ENCODE data around the gene IER3.
"Not testable (repeated sequence)": the region's sequence is repeated elsewhere in the genome, so short reads cannot be mapped to it uniquely, and the experiment has no call there.

Gene IER3

DNA sequence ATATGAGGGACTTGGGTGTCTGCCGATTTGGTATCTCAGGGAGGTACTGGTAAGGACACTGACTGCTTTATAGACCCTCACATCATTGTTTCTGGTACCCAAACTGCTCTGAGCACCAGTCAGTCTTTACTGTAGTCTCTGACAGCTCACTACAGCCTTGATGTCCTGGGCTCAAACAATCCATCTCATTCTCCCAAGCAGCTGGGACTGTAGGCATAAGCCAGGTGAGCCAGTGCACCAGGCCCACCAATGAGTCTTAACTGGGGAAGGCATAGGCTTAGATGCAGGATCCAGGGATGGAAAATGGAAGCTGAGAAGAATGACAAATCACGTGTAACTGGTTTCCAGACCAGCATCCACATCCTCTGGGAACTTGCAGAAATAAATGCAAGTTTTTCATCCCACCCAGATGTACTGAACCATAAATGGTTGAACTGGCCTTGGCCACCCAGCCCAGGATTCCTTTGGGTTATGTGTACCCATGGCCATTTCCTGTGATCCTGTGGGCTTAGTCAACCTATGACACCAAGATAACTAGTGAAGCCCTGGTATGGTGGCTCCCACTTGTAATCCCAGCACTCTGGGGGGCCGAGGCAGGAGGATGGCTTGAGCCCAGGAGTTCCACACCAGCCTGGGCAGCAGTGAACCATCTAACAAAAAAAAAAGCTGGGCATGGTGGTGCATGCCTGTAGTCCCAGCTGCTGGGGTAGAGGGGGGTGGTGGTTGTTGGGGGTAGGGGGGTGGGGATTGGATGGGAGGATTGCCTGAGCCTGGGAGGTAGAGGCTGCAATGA lies 18.4 kb downstream of the IER3 start:
- in situ Hi-C loops (cut with MboI; ENCODE audit: low sequenced_read_pairs), result no loop called here

DNA sequence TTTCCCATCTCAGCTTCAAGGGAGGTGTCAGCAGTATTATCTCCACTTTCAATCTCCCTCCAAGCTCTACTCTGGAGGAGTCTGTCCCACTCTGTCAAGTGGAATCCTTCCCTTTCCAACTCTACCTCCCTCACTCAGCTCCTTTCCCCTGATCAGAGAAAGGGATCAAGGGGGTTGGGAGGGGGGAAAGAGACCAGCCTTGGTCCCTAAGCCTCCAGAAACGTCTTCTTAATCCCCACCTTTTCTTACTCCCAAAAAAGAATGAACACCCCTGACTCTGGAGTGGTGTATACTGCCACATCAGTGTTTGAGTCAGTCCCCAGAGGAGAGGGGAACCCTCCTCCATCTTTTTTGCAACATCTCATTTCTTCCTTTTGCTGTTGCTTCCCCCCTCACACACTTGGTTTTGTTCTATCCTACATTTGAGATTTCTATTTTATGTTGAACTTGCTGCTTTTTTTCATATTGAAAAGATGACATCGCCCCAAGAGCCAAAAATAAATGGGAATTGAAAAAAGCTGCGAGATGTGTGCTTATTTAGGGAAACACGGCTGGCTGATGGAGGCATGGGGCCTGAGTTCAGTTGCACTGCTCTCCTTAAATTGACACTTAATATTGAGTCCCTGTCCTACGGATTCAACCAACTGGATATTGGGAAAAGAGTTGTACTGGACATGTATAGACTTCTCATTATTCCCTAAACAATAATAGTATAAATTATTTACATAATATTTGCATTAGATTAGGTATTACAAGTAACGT lies 19.3 kb downstream of the IER3 start:
- in situ Hi-C loops (cut with MboI; ENCODE audit: low sequenced_read_pairs), result no loop called here

DNA sequence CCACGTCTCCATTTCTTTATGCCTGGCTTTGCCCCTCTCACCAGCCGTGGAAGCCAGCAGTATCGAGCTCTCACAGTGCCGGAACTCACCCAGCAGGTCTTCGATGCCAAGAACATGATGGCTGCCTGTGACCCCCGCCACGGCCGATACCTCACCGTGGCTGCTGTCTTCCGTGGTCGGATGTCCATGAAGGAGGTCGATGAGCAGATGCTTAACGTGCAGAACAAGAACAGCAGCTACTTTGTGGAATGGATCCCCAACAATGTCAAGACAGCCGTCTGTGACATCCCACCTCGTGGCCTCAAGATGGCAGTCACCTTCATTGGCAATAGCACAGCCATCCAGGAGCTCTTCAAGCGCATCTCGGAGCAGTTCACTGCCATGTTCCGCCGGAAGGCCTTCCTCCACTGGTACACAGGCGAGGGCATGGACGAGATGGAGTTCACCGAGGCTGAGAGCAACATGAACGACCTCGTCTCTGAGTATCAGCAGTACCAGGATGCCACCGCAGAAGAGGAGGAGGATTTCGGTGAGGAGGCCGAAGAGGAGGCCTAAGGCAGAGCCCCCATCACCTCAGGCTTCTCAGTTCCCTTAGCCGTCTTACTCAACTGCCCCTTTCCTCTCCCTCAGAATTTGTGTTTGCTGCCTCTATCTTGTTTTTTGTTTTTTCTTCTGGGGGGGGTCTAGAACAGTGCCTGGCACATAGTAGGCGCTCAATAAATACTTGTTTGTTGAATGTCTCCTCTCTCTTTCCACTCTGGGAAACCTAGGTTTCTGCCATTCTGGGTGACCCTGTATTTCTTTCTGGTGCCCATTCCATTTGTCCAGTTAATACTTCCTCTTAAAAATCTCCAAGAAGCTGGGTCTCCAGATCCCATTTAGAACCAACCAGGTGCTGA lies 20.3 kb downstream of the IER3 start:
- in situ Hi-C loops (cut with MboI; ENCODE audit: low sequenced_read_pairs), result not testable (repeated sequence)

DNA sequence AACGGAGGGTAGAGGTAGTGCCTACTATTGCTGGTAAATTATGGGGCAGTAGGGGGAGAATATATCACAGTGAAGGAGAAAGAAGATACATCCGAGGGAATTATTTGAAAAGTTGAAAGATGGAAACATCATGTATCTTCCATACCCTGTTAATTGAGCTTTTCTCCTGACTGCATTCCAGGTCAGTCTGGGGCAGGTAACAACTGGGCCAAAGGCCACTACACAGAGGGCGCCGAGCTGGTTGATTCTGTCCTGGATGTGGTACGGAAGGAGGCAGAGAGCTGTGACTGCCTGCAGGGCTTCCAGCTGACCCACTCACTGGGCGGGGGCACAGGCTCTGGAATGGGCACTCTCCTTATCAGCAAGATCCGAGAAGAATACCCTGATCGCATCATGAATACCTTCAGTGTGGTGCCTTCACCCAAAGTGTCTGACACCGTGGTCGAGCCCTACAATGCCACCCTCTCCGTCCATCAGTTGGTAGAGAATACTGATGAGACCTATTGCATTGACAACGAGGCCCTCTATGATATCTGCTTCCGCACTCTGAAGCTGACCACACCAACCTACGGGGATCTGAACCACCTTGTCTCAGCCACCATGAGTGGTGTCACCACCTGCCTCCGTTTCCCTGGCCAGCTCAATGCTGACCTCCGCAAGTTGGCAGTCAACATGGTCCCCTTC lies 21.0 kb downstream of the IER3 start:
- in situ Hi-C loops (cut with MboI; ENCODE audit: low sequenced_read_pairs), result not testable (repeated sequence)

DNA sequence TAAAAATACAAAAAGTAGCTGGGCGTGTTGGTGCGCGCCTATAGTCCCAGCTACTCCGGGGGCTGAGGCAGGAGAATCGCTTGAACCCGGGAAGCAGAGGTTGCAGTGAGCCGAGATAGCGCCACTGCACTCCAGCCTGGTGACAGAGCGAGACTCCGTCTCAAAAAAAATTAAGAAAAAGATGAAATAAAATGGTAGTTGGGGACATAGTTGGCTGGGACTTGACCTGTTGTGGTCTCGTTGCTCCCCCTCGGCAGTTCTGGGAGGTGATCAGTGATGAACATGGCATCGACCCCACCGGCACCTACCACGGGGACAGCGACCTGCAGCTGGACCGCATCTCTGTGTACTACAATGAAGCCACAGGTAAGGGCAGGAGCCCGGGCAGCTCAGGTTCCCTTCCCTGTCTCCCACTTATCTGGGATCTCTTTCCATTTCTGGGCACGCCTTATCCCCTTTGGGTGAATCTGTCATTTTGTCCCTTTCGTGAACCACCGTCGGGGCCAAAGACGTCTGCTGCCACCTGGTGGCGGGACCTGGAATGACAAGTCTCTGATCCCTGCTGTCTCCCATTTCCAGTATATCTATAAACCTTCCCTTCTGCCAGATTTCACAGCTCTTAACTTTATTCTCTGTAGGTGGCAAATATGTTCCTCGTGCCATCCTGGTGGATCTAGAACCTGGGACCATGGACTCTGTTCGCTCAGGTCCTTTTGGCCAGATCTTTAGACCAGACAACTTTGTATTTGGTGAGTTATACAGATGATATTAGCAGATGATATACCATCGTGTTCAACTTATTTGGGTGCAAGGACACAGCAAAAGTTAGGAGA lies 21.9 kb downstream of the IER3 start:
- in situ Hi-C loops (cut with MboI; ENCODE audit: low sequenced_read_pairs), result no loop called here

DNA sequence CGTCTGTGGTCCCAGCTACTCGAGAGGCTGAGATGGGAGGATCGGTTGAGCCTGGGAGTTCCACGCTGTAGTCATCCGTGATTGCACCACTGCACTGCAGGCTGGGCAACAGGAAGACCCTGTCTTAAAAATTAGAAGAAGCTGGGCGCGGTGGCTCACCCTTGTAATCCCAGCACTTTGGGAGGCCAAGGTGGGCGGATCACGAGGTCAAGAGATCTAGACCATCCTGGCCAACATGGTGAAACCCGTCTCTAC lies 22.4 kb downstream of the IER3 start:
- in situ Hi-C loops (cut with MboI; ENCODE audit: low sequenced_read_pairs), result not testable (repeated sequence)

DNA sequence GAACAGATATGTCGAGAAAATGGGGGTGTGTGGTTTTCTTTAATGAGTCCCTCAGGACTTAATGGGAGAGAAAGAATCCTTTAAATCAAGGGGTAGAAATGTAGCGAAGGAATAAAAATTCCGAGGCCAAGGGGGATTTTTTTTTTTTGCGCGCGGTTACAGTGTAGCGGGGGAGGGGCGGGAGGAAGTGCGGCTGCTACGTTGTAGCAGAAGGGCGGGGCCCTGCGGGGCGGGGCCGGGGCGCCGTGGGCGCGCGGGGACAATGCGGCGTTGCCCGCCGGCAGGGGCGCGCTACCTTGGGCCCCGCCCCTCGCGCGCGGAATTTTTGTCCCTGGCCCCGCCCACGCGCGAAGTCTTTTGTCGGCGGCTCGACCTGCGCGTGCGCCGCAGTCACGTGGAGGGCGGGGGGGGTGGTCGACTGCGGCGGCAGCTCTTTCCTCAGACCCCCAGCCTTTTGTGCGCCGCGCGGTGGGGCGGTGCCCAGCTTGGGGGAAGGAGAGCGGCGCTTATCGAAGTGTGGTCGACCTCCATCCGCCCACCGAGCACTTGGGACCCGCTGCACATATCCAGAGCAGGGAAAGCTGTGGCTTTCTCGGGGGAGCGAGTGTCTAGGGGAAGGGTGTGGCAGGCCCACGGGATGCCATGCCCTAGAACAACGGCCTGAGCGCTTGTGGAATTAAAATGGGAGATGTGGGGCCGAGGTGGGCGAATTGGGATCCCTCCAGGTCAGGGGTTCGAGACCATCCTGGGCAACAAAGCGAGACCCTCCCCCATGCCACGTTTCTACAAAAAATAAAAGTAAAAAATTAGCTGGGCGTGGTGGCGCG lies 22.9 kb downstream of the IER3 start:
- in situ Hi-C loops (cut with MboI; ENCODE audit: low sequenced_read_pairs), result no loop called here

DNA sequence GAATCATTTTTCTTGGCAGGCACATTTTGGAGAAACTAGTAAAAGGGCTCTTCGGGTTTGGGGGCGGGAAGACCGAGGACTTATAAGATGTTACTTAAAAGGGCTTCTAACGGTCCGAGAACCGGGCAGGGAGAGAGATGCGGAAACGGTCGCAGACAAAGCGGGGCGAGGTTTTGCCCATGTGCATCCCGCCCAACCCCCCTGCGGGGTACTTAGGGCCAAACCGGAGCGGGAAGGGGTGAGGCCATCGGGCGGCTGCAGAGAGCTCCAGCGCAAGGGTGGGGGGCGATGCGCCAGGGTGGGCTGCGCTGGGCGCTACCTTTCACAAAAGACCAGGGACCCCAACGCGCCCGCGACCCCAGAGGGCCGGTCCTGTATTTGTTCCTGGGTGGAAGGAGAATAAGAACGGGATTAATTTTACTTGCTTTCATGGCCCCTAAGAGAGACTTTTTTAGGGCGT lies 23.6 kb downstream of the IER3 start:
- in situ Hi-C loops (cut with MboI; ENCODE audit: low sequenced_read_pairs), result no loop called here

DNA sequence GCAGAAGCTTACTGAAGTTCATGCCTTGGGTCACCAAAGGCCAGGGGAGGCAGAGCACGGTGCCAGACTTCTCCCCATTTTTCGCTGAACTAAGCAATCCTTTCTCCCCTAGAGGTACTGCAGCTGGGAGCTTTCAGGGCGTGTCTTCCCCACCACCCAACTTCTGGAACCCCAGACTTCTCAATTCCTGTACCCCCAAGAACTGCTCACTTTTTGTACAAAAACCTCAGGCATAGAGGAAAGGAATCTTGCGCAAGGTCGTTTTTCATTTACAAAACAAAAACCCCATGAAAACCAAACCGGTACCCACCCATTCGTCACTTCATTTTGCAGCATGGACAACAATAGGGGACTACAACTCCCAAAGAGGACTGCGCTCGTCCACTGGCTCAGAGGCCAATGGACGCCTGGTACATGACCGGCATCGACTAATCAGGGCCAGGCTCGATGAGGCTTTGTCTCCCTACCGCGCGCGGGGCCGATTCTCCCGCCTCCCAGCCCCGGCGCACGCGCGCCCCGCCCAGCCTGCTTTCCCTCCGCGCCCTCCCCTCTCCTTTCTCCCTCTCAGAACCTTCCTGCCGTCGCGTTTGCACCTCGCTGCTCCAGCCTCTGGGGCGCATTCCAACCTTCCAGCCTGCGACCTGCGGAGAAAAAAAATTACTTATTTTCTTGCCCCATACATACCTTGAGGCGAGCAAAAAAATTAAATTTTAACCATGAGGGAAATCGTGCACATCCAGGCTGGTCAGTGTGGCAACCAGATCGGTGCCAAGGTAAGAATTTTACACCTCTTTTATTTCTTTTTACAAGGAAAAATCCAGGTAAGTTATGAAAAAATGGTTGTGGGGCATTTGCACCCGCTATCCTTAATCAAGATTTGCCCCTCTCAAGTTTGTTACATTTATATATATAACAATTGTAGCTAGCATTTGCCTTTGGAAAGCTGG lies 24.3 kb downstream of the IER3 start, which contains the start of gene TUBB:
TUBB (plus strand) TSS at position 562 of the 947 bp plus-strand sequence; CDS start at position 717, 155 bp downstream.
- in situ Hi-C loops (cut with MboI; ENCODE audit: low sequenced_read_pairs), result loop anchor here (5.0 kb wide), 1 partner anchor 38 kb away; no protein-coding TSS in a partner anchor

DNA sequence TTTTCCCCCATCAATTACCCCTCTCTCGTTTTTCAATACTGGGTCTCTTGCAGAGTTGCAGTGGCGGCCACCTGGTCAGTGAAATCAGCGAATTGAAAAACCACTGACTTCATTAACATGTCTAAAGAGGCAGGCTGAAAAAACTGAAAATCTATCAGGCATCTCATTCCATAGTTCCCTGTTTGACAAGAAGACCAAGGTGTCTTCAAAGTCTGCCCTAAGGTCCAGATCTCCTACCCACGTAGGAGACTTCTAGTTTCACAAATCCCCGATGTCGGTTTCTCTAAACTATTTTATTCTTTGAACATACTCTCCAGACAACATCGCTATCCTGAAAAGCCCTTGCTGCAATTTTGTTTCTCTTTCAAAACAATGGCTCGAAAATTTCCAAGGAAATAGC lies 25.0 kb downstream of the IER3 start:
- in situ Hi-C loops (cut with MboI; ENCODE audit: low sequenced_read_pairs), result loop anchor here (5.0 kb wide), 1 partner anchor 37 kb away; no protein-coding TSS in a partner anchor

DNA sequence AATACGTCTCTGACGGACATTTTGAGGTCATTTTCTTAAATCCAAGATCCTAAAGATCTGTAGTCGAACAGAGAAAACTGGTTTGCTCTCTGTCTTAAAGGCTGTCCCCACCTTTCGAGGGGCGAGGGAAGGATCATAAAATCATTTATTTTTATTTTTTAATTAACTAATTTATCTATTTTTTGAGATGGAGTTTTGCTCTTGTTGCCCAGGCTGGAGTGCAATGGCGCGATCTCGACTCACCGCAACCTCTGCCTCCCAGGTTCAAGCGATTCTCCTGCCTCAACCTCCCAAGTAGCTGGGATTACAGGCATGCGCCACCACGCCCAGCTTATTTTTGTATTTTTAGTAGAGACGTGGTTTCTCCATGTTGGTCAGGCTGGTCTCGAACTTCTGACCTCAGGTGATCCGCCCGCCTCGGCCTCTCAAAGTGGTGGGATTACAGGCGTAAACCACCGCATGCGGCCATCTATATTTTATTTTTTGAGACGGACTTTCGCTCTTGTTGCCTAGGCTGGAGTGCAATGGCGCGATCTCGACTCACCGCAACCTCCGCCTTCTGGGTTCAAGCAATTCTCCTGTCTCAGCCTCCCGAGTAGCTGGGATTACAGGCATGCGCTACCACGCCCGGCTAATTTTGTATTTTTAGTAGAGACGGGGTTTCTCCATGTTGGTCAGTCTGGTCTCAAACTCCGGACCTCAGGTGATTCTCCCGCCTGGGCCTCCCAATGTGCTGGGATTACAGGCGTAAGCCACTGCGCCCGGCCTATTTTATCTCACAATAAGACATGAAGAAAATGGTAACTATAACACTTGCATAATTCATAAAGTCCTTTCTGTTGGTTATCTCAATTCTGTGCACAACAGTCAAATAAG lies 26.3 kb downstream of the IER3 start:
- in situ Hi-C loops (cut with MboI; ENCODE audit: low sequenced_read_pairs), result loop anchor here (5.0 kb wide), 1 partner anchor 36 kb away; no protein-coding TSS in a partner anchor

DNA sequence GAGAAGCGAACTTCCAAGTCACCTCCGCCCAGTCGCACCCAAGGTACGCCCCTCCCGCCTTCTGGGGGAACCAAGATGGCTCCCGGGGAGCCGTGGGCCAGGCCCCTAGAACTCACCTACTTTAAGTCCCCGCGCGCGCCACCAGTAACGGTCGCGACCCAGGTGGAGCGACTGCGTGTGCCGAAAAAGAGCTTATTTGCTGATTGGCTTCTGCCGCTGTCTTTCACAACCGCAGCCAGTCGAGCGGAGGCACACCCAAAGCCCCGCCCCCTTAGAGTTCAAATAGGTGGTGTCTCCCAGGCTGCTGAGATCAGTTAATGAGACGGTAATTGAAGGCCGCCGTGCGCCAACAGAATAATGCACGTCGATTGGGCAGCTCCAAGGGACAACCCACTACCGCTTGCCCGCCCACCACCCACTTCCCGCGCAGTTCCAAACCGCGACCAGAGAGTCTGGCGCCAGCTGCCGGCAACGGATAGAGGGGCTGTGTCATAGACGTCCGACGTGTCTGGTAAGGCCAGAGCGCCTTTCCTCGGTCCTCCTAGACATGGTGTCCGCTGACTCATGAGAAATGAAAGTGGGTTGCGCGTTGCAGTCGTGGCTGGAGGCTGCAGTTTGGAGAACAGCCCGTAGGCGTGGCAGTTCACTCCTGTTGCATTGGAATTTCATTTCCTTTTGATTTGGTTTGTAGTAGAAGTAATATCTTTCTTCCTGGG lies 27.1 kb downstream of the IER3 start, which contains the start of gene MDC1:
MDC1 (minus strand) TSS at position 153 of the 716 bp plus-strand sequence. CDS start 2,106 bp downstream, outside the sequence.
- in situ Hi-C loops (cut with MboI; ENCODE audit: low sequenced_read_pairs), result loop anchor here (5.0 kb wide), 1 partner anchor 35 kb away; no protein-coding TSS in a partner anchor

DNA sequence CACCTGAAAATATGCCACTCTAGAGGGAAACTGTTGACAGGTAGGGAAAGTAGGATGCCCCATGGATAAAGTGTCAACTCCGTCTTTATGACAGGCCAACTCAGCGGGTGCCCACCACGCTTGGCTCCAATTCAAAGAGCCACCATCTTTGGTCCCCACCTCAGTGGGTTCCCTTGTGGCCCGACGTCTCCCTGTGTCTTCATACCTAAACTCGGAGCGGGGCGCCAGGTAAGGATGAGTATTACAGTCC lies 27.5 kb downstream of the IER3 start:
- in situ Hi-C loops (cut with MboI; ENCODE audit: low sequenced_read_pairs), result loop anchor here (5.0 kb wide), 1 partner anchor 35 kb away; no protein-coding TSS in a partner anchor

DNA sequence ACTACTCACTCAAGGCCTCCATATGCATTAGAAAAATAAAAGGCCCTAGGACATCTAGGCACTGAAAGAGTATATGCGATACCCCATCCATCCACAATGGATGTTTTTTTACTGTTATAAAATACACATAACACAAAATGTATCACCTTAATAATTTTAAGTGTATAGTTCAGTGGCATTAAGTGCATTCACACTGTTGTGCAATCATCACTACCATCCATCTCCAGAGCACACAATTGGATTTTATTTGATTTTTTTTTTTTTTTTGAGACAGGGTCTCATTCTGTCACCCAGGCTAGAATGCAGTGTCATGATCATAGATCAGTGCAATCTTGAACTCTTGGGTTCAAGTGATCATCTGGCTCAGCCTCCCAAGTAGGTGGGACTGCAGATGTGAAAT lies 30.1 kb downstream of the IER3 start:
- in situ Hi-C loops (cut with MboI; ENCODE audit: low sequenced_read_pairs), result no loop called here

DNA sequence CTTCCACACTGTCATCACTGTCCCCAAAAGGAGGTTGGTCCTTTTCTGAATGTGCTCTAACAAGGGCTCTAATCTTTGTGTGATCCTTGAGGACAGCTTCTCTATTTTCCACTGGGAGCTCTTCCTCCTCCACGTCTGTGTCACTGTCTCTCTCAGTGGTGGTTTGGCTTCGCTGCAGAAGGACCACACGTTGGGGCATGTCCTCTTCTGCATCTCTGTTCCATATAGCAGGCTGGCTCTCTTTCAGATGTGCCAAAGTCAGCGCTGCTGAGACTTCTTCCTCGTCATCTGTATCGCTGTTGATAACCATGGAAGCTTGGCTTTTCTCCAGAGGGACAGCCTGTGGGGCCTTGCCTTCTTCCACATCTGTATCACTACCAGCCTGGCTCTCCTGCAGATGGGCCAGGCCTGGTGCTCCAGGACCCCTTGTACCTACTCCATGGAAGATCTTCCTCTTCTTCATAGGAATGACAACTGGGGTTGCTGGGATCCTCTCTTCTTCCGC lies 31.9 kb downstream of the IER3 start:
- in situ Hi-C loops (cut with MboI; ENCODE audit: low sequenced_read_pairs), result no loop called here

Measured in HL-60/S4 treated with retinoic acid at 250 ng/mL for 4 days and 3 days (cell line).